Prostate gland (tissue), 1 donor: Measurements from ENCODE around the gene NMRK2.

Experiments
- POLR2A ChIP-seq: fragments of 450-650 bp; IDR thresholded peaks from one replicate; pipeline ENCODE4 v1.6.1; 2016; ENCODE audit warnings: antibody characterized with exemption, mild to moderate bottlenecking
- POLR2AphosphoS5 ChIP-seq: sonication (generic); formaldehyde crosslinking; IDR thresholded peaks from one replicate; pipeline ENCODE4 v1.6.1; 2017; ENCODE audit warnings: antibody characterized with exemption

DNA sequence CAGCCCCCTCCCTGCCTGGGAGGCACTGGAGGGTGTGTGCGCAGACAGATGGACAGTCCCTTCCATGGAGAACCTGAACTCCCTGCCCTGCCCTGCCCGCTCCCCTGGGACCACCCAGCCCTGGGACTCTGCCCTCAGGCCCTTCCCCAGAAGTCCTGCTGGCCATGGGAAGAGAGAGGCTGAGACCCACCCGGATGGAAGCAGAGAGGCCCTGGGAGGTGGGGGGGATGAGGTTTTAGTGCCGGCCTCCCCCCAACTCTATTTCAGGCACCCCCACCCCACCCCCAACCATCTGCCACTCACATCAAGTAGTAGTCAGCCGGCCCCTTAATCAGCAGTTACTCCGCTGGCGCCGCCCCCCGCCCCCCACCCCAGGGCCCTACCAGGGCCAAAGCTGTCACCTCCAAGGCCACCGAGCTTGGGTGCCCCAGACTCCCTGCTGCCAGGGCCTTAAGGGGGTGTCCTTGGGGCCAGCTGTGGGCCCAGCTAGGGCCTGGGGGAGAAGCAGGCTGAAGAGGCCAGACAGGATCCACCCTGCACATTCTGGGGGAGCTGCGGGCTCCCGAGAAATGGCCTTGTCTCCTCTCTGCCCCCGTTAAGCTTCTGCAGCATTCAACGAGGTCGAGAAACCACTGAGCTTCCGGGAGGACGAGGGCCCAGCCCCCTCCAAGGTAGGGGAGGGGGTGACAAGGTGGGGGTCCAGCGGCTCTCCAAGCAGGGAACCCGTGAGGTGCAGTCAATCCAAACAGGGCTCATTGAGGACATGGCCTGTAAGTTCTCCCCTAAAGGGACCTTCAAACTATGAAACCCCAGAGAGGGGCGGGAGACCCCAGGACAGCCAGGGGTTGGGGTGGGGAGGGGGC lies 17.4 kb downstream of the NMRK2 start:
- TF ChIP-seq POLR2AphosphoS5 (no peak), POLR2A (no peak)
